HCT116 (cell line): Measurements from ENCODE around the gene CNR2. TPM values are rescaled to one million over a fixed set of nuclear protein-coding genes. Genes with fewer than 3 reads are reported as not detected.
"Not testable (repeated sequence)": the region's sequence is repeated elsewhere in the genome, so short reads cannot be mapped to it uniquely, and the experiment has no call there.

ENCODE experiments used
- ATAC-seq: fragments of 200-7000 bp; cut with Tn5 transposase; 2 replicates; pipeline ENCODE4 v1.9.1; 2020; ENCODE audit warnings: mild to moderate bottlenecking, moderate library complexity
- BruUV-seq: library from RNA; stranded (reverse); fragments of 400-500 nt; replicated peaks from 2 replicates; lab custom pipeline; 2021; lab: Mats Ljungman, UMichigan
- CTCF ChIA-PET: fragments of 300-600 bp; sonication (Branson Sonifier 250); formaldehyde crosslinking; loops from one replicate; lab custom pipeline; 2021; ENCODE audit warnings: antibody characterized with exemption; lab: Charles Lee
- POLR2A ChIA-PET: fragments of 300-600, 350-600 bp; sonication (Branson Sonifier 250); formaldehyde crosslinking; loops from one replicate; lab custom pipeline; 2021; ENCODE audit warnings: antibody characterized with exemption; lab: Charles Lee
- RAD21 ChIA-PET, 2 experiments: fragments of 300-600 bp; sonication (Branson Sonifier 250); formaldehyde crosslinking; loops; one replicate each; lab custom pipeline; 2023; ENCODE audit warnings: low total read pairs in 2 of 2; ENCODE audit not compliant: uncharacterized antibody in 2 of 2, unreplicated experiment in 2 of 2, low non-redundant PET in 1 of 2; lab: Charles Lee
- DNase-seq: peaks from one replicate; pipeline ENCODE4 v3.0.0-alpha.2; 2010; ENCODE audit warnings: low read depth, low spot score
- H2AFZ ChIP-seq: fragments of 200-600 bp; shearing (Covaris generic), sonication (generic); 2 replicates; pipeline ENCODE4 v1.6.1; 2017; ENCODE audit warnings: low read depth, mixed run types, mixed read lengths, antibody characterized with exemption, low read length; ENCODE audit not compliant: poor library complexity, severe bottlenecking
- H3K27ac ChIP-seq: 2 replicates; pipeline ENCODE4 v1.5.1; 2012; ENCODE audit warnings: low read depth, low read length
- H3K27me3 ChIP-seq: fragments of 200-600 bp; sonication (generic); 2 replicates; pipeline ENCODE4 v1.6.1; 2016; ENCODE audit warnings: mixed run types, low read length, mixed read lengths; ENCODE audit not compliant: insufficient read depth
- H3K36me3 ChIP-seq, 2 experiments: fragments of 200-500 bp in 1 of 2; fragments of 200-600 bp in 1 of 2; sonication (Bioruptor generic) in 1 of 2; sonication (generic) in 1 of 2; 2 replicates each; pipeline versions ENCODE4 v1.5.1 to v1.6.1; 2014 to 2016; ENCODE audit warnings: low read length in 2 of 2, inconsistent platforms in 1 of 2, mixed read lengths in 1 of 2, mixed run types in 1 of 2; ENCODE audit not compliant: insufficient read depth in 2 of 2, control insufficient read depth in 1 of 2
- H3K4me1 ChIP-seq, 2 experiments: fragments of 200-600 bp in 1 of 2; sonication (generic) in 1 of 2; 2 replicates each; pipeline versions ENCODE4 v1.5.1 to v1.6.1; 2012 to 2017; ENCODE audit warnings: low read length in 2 of 2, inconsistent platforms in 1 of 2, mild to moderate bottlenecking in 1 of 2, mixed read lengths in 1 of 2, mixed run types in 1 of 2, moderate library complexity in 1 of 2; ENCODE audit not compliant: insufficient read depth in 2 of 2, control insufficient read depth in 1 of 2
- H3K4me2 ChIP-seq: fragments of 200-600 bp; sonication (generic); 2 replicates; pipeline ENCODE4 v1.6.1; 2017; ENCODE audit warnings: mixed run types, low read length, mixed read lengths
- H3K4me3 ChIP-seq, 2 experiments: fragments of 200-600 bp in 1 of 2; sonication (generic) in 1 of 2; replicated peaks in 1 of 2; 2 replicates each; pipeline ENCODE4 v1.5.1; 2011 to 2016; ENCODE audit warnings: low read length in 2 of 2, control low read depth in 1 of 2, low read depth in 1 of 2, mild to moderate bottlenecking in 1 of 2, mixed read lengths in 1 of 2, mixed run types in 1 of 2
- H3K79me2 ChIP-seq: fragments of 200-600 bp; sonication (generic); 2 replicates; pipeline ENCODE4 v1.6.1; 2017; ENCODE audit warnings: mild to moderate bottlenecking, mixed run types, low read length, moderate library complexity, mixed read lengths; ENCODE audit not compliant: insufficient read depth
- H3K9ac ChIP-seq: fragments of 200-600 bp; sonication (generic); 2 replicates; pipeline ENCODE4 v1.6.1; 2016; ENCODE audit warnings: low read length, mixed read lengths
- H3K9me2 ChIP-seq: fragments of 200-600 bp; sonication (generic), shearing (Covaris generic); 2 replicates; pipeline ENCODE4 v1.6.1; 2017; ENCODE audit warnings: mixed run types, mild to moderate bottlenecking, moderate library complexity; ENCODE audit not compliant: insufficient read depth
- H3K9me3 ChIP-seq, 2 experiments: fragments of 200-500 bp in 1 of 2; fragments of 200-600 bp in 1 of 2; sonication (Bioruptor generic) in 1 of 2; sonication (generic) in 1 of 2; 2 replicates each; pipeline ENCODE4 v1.6.1; 2014 to 2017; ENCODE audit warnings: low read length in 2 of 2, mixed read lengths in 2 of 2, inconsistent platforms in 1 of 2, low read depth in 1 of 2, mild to moderate bottlenecking in 1 of 2, mixed run types in 1 of 2, moderate library complexity in 1 of 2; ENCODE audit not compliant: control insufficient read depth in 1 of 2, insufficient read depth in 1 of 2
- H4K20me1 ChIP-seq: fragments of 200-600 bp; sonication (generic), shearing (Covaris generic); 2 replicates; pipeline ENCODE4 v1.6.1; 2017; ENCODE audit warnings: mixed run types, mild to moderate bottlenecking, moderate library complexity; ENCODE audit not compliant: insufficient read depth
- CBX3 ChIP-seq: IDR thresholded peaks from 2 replicates; pipeline ENCODE4 v1.6.1; 2012; ENCODE audit warnings: low read depth
- EGR1 ChIP-seq: IDR thresholded peaks from 2 replicates; pipeline ENCODE4 v1.6.1; 2012; ENCODE audit warnings: low read depth
- ELF1 ChIP-seq: IDR thresholded peaks from 2 replicates; pipeline ENCODE4 v1.6.1; 2012; ENCODE audit warnings: low read depth, borderline replicate concordance
- EZH2phosphoT487 ChIP-seq: fragments of 200-600 bp; IDR thresholded peaks from 2 replicates; pipeline ENCODE4 v1.6.1; 2018; ENCODE audit warnings: antibody characterized with exemption, borderline replicate concordance
- JUND ChIP-seq: IDR thresholded peaks from 2 replicates; pipeline ENCODE4 v1.6.1; 2012
- POLR2AphosphoS5 ChIP-seq: IDR thresholded peaks from 2 replicates; pipeline ENCODE4 v1.6.1; 2011; ENCODE audit warnings: mild to moderate bottlenecking, low read depth, low read length, moderate library complexity
- SIN3A ChIP-seq: IDR thresholded peaks from 2 replicates; pipeline ENCODE4 v1.6.1; 2012; ENCODE audit warnings: low read depth
- SP1 ChIP-seq: IDR thresholded peaks from 2 replicates; pipeline ENCODE4 v1.6.1; 2012; ENCODE audit warnings: low read depth
- SRF ChIP-seq: IDR thresholded peaks from 2 replicates; pipeline ENCODE4 v1.6.1; 2012; ENCODE audit warnings: low read depth
- TCF7L2 ChIP-seq: IDR thresholded peaks from 2 replicates; pipeline ENCODE4 v1.7.0; 2011; ENCODE audit warnings: borderline replicate concordance, inconsistent platforms; ENCODE audit not compliant: insufficient read depth, insufficient read length; ENCODE audit errors: extremely low read depth
- YY1 ChIP-seq: IDR thresholded peaks from 2 replicates; pipeline ENCODE4 v1.6.1; 2011; ENCODE audit warnings: low read length, low read depth, moderate library complexity, mild to moderate bottlenecking; ENCODE audit not compliant: insufficient replicate concordance; ENCODE audit errors: extremely low read depth
- ZFX ChIP-seq: fragments of 450-650 bp; IDR thresholded peaks from 2 replicates; pipeline ENCODE4 v1.6.1; 2017
- intact Hi-C: fragments of 100-400 bp; cut with micrococcal nuclease; formaldehyde crosslinking; loops from 2 replicates; pipeline ENCODE4 v1.10.0; 2022
- total RNA-seq: library from RNA; stranded (reverse); gene quantifications from one replicate; pipeline ENCODE4 v1.2.1, GENCODE V29; 2021; ENCODE audit not compliant: unreplicated experiment
- TF ChIP-seq, protein P1 (sequence below), 3 experiments: fragments of 200-600 bp in 1 of 3; sonication (generic) in 1 of 3; IDR thresholded peaks in 2 of 3; conservative IDR thresholded peaks in 1 of 3; 2 replicates each; pipeline ENCODE4 v1.5.1; 2012 to 2017; ENCODE audit warnings: low read depth in 2 of 3, low read length in 2 of 3, antibody characterized with exemption in 1 of 3, borderline replicate concordance in 1 of 3, control low read depth in 1 of 3, mild to moderate bottlenecking in 1 of 3, mixed read lengths in 1 of 3, mixed run types in 1 of 3, moderate library complexity in 1 of 3; ENCODE audit not compliant: insufficient read depth in 1 of 3
- TF ChIP-seq, protein P2 (sequence below): IDR thresholded peaks from 2 replicates; pipeline ENCODE4 v1.6.1; 2012
- TF ChIP-seq, protein P3 (sequence below): IDR thresholded peaks from 2 replicates; pipeline ENCODE4 v1.6.1; 2011; ENCODE audit warnings: mild to moderate bottlenecking, low read length, moderate library complexity; ENCODE audit not compliant: insufficient replicate concordance; ENCODE audit errors: extremely low read depth

CNR2 gene
- total RNA-seq, 1 experiment from 2014 or later = 0.05 TPM

DNA sequence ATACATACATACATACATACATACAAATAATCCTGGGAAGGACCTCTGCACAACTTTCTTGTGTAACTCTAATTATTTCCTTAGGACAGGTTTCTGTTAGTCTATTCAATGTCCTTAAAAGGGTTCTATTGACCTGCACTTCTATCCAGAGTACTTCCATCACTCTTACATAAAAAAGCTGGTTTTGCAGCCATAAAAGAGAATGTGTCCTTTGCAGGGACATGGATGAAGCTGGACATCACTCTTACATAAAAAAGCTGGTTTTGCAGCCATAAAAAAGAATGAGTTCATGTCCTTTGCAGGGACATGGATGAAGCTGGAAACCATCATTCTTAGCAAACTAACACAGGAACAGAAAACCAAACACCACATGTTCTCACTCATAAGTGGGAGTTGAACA, 61.8 kb downstream of the CNR2 start:
- RAD21 ChIA-PET, H4K20me1 ChIP-seq, DNase-seq, H3K79me2 ChIP-seq, H3K4me1 ChIP-seq, POLR2A ChIA-PET, H3K9me3 ChIP-seq, ATAC-seq, H2AFZ ChIP-seq, H3K27ac ChIP-seq, H3K4me3 ChIP-seq, H3K4me2 ChIP-seq, intact Hi-C loops, H3K9me2 ChIP-seq, H3K9ac ChIP-seq, BruUV-seq, CTCF ChIA-PET, H3K27me3 ChIP-seq: not testable (repeated sequence)
- peaks cover 3 to 18% of the 10 kb centered on the region in 2 experiments; a peak in 3 of 4 replicates for H3K36me3 ChIP-seq

DNA sequence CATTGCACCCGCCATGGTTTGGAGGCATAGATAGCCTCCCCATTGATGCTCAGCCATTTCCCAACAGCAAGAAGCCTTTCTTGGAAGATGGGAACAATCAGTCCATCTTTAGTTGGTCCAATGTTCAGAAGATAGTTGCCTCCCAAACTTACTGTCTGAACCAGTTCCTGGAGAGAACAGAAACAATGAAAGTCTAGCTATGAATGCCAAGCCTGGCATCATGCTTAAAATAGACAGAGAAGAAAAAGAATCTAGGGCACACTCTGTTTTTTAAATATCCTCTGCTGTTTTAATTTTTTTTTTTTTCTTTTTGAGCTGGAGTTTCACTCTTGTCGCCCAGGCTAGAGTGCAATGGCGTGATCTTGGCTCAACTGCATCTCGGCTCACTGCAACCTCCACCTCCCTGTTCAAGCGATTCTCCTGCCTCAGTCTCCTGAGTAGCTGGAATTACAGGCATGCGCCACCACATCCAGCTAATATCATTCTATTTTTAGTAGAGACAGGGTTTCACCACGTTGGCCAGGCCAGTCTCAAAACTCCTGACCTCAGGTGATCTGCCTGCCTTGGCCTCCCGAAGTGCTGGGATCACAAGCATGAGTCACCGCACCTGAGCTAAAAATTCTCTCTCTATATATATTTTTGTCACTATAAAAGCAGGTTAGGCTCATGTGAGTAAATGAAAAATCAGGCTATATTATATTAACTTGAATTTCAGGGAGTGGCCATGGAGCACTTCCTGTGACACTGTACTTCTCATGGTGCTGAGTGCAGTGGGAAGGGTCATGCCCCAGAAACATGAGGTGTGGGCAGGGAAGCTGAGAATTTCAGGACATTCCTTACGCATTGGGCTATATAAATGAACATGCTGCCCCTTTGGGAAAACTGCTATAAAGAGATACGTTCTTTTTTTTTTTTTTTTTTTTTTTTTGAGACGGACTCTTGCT, 64.2 kb downstream of the CNR2 start:
- Histone ChIP-seq H3K9ac (no peak overlapping the region), H3K9me2 (no peaks in the 10 kb centered on the region), H3K36me3 (peaks cover 8 to 30% of the 10 kb centered on the region in 2 experiments; a peak in 3 of 4 replicates), H2AFZ (no peak overlapping the region), H4K20me1 (no peaks in the 10 kb centered on the region), H3K9me3 (peaks cover 0 to 3% of the 10 kb centered on the region in 2 experiments; a peak in 1 of 4 replicates), H3K27me3 (no peaks in the 10 kb centered on the region), H3K4me2 (peak overlapping the region; percentile 36; the same call in 1 of the 2 replicates), H3K79me2 (no peaks in the 10 kb centered on the region), H3K4me1 (peaks cover 0 to 7% of the 10 kb centered on the region in 2 experiments; a peak in 2 of 4 replicates), H3K27ac (no peak overlapping the region), H3K4me3 (no peak overlapping the region)
- DNase-seq (no peak), ATAC-seq (no peak)
- POLR2A ChIA-PET = interaction anchor here (0.8 kb wide), 1 partner anchor 23 kb away, joined by 5 read pairs; the partner anchor contains the start of gene HMGCL
- intact Hi-C loops = no loop called here
- RAD21 ChIA-PET = no interaction called here
- CTCF ChIA-PET = no interaction called here
- no TSS peak for BruUV-seq
- TF ChIP-seq SP1 (no peak), ZFX (no peak), SRF (no peak), SIN3A (no peak), ELF1 (no peak), EGR1 (no peak), TCF7L2 (no peak), JUND (no peak), POLR2AphosphoS5 (no peak), YY1 (no peak), EZH2phosphoT487 (no peak), CBX3 (no peak)
- TF ChIP-seq, protein P1, sequence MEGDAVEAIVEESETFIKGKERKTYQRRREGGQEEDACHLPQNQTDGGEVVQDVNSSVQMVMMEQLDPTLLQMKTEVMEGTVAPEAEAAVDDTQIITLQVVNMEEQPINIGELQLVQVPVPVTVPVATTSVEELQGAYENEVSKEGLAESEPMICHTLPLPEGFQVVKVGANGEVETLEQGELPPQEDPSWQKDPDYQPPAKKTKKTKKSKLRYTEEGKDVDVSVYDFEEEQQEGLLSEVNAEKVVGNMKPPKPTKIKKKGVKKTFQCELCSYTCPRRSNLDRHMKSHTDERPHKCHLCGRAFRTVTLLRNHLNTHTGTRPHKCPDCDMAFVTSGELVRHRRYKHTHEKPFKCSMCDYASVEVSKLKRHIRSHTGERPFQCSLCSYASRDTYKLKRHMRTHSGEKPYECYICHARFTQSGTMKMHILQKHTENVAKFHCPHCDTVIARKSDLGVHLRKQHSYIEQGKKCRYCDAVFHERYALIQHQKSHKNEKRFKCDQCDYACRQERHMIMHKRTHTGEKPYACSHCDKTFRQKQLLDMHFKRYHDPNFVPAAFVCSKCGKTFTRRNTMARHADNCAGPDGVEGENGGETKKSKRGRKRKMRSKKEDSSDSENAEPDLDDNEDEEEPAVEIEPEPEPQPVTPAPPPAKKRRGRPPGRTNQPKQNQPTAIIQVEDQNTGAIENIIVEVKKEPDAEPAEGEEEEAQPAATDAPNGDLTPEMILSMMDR (IDR thresholded peaks at IDR 0.05 in 2 of 3, conservative IDR thresholded peaks at IDR 0.05 in 1 of 3; ENCODE audit: borderline replicate concordance in 1 of 3, insufficient read depth in 1 of 3, low read depth in 2 of 3, low read length in 2 of 3) = no peak
- TF ChIP-seq, protein P2, sequence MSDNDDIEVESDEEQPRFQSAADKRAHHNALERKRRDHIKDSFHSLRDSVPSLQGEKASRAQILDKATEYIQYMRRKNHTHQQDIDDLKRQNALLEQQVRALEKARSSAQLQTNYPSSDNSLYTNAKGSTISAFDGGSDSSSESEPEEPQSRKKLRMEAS = no peak
- TF ChIP-seq, protein P3, sequence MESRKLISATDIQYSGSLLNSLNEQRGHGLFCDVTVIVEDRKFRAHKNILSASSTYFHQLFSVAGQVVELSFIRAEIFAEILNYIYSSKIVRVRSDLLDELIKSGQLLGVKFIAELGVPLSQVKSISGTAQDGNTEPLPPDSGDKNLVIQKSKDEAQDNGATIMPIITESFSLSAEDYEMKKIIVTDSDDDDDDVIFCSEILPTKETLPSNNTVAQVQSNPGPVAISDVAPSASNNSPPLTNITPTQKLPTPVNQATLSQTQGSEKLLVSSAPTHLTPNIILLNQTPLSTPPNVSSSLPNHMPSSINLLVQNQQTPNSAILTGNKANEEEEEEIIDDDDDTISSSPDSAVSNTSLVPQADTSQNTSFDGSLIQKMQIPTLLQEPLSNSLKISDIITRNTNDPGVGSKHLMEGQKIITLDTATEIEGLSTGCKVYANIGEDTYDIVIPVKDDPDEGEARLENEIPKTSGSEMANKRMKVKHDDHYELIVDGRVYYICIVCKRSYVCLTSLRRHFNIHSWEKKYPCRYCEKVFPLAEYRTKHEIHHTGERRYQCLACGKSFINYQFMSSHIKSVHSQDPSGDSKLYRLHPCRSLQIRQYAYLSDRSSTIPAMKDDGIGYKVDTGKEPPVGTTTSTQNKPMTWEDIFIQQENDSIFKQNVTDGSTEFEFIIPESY = no peak
